NCI-H526 (cell line): ENCODE data around the gene RNU5B-1.

Experiments used
- DNase-seq, 2 experiments: peaks; one replicate each; lab custom pipeline; 2025; lab: John Stamatoyannopoulos, UW

Gene RNU5B-1

GRCh38 chr15:65328506-65329287 is 24.2 kb downstream of the RNU5B-1 start:
- no peak for DNase-seq

- no peak for DNase-seq
Measured at GRCh38 chr15:65329288-65329983, 25.0 kb downstream of the RNU5B-1 start.

- DNase-seq: no peak
Measured at GRCh38 chr15:65329984-65330735, 25.7 kb downstream of the RNU5B-1 start.

DNA sequence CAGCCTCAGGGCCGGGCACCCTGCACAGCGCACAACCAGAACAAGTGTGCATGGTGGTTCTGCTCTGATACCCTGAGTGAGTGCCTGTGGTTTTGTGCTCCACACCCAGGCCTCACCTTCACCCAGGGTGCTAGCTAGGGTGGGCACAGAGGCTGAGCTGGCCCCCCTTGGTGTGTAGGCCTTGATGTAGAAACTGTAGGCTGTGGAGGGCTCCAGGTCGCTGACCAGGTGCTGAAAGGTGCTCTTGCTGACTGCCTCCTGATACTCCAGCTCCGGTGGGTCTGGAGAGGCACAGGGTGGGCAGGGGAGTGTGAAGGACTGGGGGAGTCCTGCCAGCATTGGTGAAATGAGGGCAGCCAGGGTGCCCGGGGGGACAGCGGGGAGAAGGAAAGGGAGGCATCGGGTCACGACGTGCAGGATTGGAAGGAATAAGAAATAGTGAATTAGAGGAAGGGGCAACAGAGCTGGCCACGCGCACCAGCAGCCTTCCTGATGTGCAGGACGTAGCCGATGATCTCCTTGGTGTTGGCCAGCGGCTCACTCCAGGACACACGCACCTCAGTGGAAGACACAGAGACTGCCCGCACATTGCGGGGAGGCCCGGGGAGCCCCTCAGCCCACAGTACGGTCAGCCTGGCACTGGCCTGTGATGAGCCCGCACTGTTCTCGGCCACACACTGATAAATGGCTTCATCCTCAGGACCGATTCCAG is 26.6 kb downstream of the RNU5B-1 start:
- no peak for DNase-seq

DNA sequence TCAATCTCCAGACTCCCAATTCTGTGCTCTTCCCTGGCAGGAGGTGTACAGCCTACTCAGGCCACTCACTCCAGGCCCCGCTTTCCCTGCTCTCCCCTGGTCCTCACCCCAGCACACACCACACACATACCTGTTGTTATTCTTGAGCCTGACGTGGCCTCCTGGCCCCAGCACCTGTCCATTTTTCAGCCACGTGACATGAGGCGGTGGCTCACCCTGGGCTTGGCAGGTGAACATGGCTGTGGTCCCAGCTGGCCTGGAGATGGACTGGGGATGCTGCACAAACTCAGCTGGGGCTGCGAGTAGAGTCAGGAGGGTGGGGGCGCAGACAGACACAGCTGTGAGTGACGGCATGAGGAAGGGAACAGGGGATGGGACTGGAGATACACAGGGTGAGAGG is 27.3 kb downstream of the RNU5B-1 start:
- no peak for DNase-seq

DNA sequence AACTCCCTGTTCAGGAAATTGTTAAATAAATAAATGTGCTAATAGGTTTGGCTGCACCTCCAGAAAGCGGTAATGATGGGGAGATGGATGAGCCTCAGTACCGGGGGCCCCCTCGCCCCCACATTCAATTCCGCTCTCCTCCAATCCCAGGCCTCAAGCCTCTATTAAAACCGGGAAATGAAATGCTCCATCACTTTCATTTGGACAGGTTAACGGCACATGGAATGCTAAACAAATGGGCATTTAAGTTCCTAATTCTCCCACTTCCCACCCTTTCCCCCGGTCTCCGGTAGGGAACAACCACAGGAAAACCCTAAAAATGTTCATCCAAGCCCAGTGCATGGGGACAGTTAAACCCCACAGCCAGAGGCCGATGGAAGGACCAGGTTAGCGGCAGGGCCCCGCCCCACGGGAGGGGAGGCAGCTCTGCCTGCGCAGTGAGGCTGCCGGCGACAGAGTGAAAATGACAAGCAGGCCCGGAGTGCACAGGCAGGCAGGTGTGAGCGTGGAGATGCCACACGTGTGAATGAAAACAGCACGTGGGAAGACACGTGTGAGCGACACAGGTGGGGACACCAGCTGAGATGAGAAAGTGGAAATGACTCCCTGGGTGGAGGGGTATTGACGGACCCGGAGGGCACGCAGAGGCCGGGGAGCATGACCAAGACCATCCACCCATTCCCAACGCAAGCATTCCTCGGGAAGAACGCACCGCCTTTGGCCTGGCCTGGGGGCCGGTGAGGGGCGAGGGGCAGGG is 28.1 kb downstream of the RNU5B-1 start:
- DNase-seq: no peak

GRCh38 chr15:65333148-65333820 is 28.8 kb downstream of the RNU5B-1 start:
- no peak for DNase-seq

GRCh38 chr15:65333856-65334255 is 29.4 kb downstream of the RNU5B-1 start:
- no peak for DNase-seq

- DNase-seq: peak in 1 of 2 experiments; percentile 62
Measured at GRCh38 chr15:65334586-65335231, 30.2 kb downstream of the RNU5B-1 start.

GRCh38 chr15:65335278-65336055 is 31.0 kb downstream of the RNU5B-1 start:
- no peak for DNase-seq

GRCh38 chr15:65336493-65337435 is 32.3 kb downstream of the RNU5B-1 start:
- peak; percentile 95 to 97 for DNase-seq

DNA sequence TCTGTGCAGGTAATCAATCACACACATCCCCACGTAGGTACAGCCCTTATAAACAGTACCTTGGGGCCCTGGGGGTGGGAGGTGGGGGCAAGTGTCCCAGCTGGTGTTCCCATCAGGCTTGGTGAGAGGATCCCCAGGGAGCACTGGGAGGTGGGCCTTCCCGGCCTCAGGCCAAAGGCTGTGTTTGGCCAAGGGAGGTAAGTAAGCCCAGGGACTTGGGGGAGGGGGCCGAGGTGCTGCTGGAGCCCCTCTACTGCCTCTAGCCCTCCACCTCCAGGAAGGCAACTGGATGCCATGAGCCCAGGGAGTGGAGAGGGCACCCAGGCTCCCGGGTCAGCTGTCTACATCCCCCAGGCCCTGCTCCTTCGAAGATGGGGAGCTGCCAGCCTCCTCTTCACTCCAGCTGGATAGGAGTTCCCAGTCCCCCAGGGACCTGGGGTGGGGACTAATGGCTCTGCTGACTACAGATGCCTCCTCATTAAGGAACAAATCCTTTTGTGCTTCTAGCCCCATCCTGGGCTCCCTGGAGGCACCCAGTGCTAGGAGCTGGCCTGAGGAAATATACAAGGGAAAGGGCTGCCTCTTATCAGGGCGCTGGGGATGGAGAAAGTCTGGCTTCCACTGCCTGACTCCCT is 33.1 kb downstream of the RNU5B-1 start:
- peak; percentile 85 to 90 for DNase-seq

DNA sequence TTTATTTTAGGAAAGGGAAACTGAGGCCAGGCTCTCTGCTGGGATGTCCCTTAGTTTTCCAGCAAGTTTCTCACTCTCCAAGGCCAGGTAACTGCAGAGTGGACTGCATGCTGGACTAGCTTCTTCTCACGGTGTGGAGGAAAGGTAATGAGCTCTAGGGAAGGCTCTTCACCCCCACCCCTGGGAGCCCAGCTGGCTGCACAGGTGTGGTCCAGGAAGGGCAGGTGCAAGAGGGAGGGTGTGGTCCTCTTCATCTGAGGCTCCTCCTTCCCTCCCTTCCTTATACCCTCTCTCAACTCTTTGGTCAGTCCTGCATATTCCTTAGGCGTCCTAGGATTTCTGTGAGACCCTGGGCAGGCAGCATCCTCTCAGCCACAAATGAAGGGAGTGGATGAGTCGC is 33.9 kb downstream of the RNU5B-1 start:
- peak; percentile 15 to 79 for DNase-seq

DNA sequence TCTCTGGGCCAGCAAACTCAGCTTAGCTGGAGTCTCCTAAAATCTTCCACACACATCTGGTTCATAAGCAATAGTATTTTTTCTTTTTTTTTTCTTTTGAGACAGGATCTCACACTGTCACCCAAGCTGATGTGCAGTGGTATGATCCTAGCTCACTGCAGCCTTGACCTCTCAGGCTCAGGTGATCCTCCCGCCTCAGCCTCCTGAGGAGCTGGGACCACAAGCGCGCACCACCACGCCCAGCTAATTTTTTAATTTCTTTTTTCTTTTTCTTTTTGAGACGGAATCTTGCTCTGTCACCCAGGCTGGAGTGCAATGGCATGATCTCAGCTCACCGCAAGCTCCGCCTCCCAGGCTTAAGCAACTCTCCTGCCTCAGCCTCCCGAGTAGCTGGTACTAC is 34.3 kb downstream of the RNU5B-1 start:
- no peak for DNase-seq

DNA sequence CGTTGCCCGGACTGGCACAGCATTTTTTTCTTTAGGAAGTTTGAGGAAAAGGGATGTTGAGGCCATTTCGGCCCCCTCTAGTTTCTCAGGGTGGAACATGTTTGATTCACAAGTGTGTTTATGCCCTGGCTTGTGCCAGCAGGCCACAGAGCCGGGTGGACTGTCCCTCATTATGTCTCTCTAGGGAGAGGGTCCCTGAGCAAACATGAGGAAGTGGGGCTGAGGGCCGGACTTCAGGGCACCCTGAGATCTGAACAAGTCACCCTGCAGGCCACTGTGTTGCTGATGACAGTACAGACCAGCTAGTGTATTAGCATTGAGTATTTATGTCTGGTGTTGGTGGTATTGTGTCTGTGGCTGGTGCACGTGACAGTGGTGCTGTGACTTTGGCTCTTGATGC is 34.9 kb downstream of the RNU5B-1 start:
- DNase-seq: no peak

GRCh38 chr15:65339920-65340319 is 35.4 kb downstream of the RNU5B-1 start:
- no peak for DNase-seq

DNA sequence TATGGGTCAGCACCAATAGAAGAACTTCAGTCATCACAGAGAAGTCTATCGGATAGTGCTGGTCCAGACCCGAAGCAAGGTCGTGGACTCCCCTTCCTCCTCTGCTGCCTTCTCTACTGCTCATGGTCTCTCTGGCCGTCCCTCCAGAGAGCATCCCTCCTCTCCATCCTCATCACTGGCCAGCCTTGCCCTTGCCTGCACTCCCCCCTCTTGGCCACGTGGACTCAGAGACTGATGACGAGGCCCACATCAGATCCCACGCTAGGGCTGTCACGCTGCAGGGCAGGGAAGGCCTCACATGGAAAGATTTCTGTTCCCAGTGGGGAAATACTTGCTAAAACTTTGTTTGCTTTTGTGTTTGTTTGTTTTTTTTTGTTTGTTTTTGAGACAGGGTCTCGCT is 38.0 kb downstream of the RNU5B-1 start:
- DNase-seq: no peak
